ENCODE data around the gene ARL8A. TPM values are rescaled to one million over a fixed set of nuclear protein-coding genes. Genes with fewer than 3 reads are reported as not detected.
"Not testable (repeated sequence)": the region's sequence is repeated elsewhere in the genome, so short reads cannot be mapped to it uniquely, and the experiment has no call there.

ARL8A gene
- total and polyA plus RNA-seq, 2 of the 4 experiments (the other 2 are of a cell fraction), result 18.1 to 30.7 TPM

- H3K9ac ChIP-seq (ENCODE audit: low read depth, low read length); H3K79me1 ChIP-seq (ENCODE audit: low read depth in 1 of 2, low read length in 2 of 2); H3K18ac ChIP-seq (ENCODE audit: low read depth, low read length); dilution Hi-C loops (cut with HindIII; ENCODE audit: low sequenced_read_pairs, unreplicated experiment); H2BK5ac ChIP-seq (ENCODE audit: low read depth, low read length, poor library complexity, severe bottlenecking); H2BK20ac ChIP-seq (ENCODE audit: low read depth, low read length); H3K9me3 ChIP-seq (ENCODE audit: control insufficient read depth, insufficient read depth, low read length); H4K91ac ChIP-seq (ENCODE audit: insufficient read depth, low read depth, low read length); H3K4me3 ChIP-seq (ENCODE audit: insufficient read depth, low read depth, low read length); H3K4me2 ChIP-seq (ENCODE audit: low read depth, low read length); H2BK120ac ChIP-seq (ENCODE audit: low read depth, low read length); H3K27me3 ChIP-seq (ENCODE audit: control insufficient read depth, insufficient read depth, low read length); H3K27ac ChIP-seq (ENCODE audit: insufficient read depth, low read length); H2AK5ac ChIP-seq (ENCODE audit: low read depth, low read length); H2AK9ac ChIP-seq (replicated peaks; ENCODE audit: low read depth, low read length, poor library complexity); H3K9me1 ChIP-seq (ENCODE audit: insufficient read depth, low read length); H4K20me1 ChIP-seq (ENCODE audit: insufficient read depth, low read length); H3K23ac ChIP-seq (ENCODE audit: low read depth, low read length); H3K56ac ChIP-seq (ENCODE audit: extremely low read depth, insufficient read depth, low read length); H3K4me1 ChIP-seq (ENCODE audit: control insufficient read depth, insufficient read depth, low read length); CTCF ChIA-PET; H2BK15ac ChIP-seq (ENCODE audit: low read depth, low read length); BruUV-seq (replicated peaks); ATAC-seq (ENCODE audit: low read depth); DNase-seq; POLR2A ChIA-PET (ENCODE audit: unreplicated experiment); H3K4ac ChIP-seq (ENCODE audit: low read depth, low read length); in situ Hi-C loops (cut with MboI; ENCODE audit: low sequenced_read_pairs); H4K8ac ChIP-seq (ENCODE audit: low read depth in 2 of 2, low read length in 2 of 2); H2AFZ ChIP-seq (replicated peaks; ENCODE audit: low read length, poor library complexity); H3K36me3 ChIP-seq (ENCODE audit: control insufficient read depth, insufficient read depth, low read length); H3K14ac ChIP-seq (replicated peaks; ENCODE audit: low read depth, low read length); H4K5ac ChIP-seq (ENCODE audit: low read depth, low read length): not testable (repeated sequence)
- WGBS, 2 experiments (ENCODE audit: extremely low coverage in 2 of 2, insufficient read length in 1 of 2), result 80% methylated on average over 1 of the region's 7 CpGs; no CpG with 5 or more reads in 1 of the 2 experiments
- intact Hi-C loops (cut with micrococcal nuclease), result loop anchor here (10.0 kb wide), 1 partner anchor 227 kb away; the partner anchor contains the start of gene SHISA4
Observed at GRCh38 chr1:202111589-202111988, 32.9 kb downstream of the ARL8A start.

Data from IMR-90 (cell line).